Keratinocyte (primary cell): ENCODE measurements around the gene ZFYVE21. TPM values are rescaled to one million over a fixed set of nuclear protein-coding genes. Genes with fewer than 3 reads are reported as not detected.

Experiments used
- DNase-seq: peaks from one replicate; pipeline ENCODE4 v3.0.0-alpha.2; 2011; ENCODE audit warnings: low read depth, missing footprints, low spot score
- FAIRE-seq: peaks from 2 replicates; lab custom pipeline; 2011; peaks lifted over from hg19 to GRCh38; lab: Jason Lieb, UNC
- H2AFZ ChIP-seq: 2 replicates; pipeline ENCODE4 v1.6.0; 2012; ENCODE audit warnings: low read length, control low read depth, inconsistent platforms; ENCODE audit not compliant: control insufficient read depth
- H3K27ac ChIP-seq: 2 replicates; pipeline ENCODE4 v1.5.1; 2011; ENCODE audit warnings: low read length; ENCODE audit not compliant: control insufficient read depth, insufficient read depth
- H3K27me3 ChIP-seq: 3 replicates; pipeline ENCODE4 v1.6.0; 2011; ENCODE audit warnings: low read length; ENCODE audit not compliant: control insufficient read depth, insufficient read depth; ENCODE audit errors: extremely low read depth
- H3K36me3 ChIP-seq, 2 experiments: 2 replicates in 1 of 2; 3 replicates in 1 of 2; pipeline ENCODE4 v1.5.1; 2011; ENCODE audit warnings: low read length in 2 of 2, mild to moderate bottlenecking in 1 of 2; ENCODE audit not compliant: control insufficient read depth in 2 of 2, insufficient read depth in 2 of 2; ENCODE audit errors: extremely low read depth in 1 of 2
- H3K4me1 ChIP-seq: 3 replicates; pipeline ENCODE4 v1.5.1; 2011; ENCODE audit warnings: low read length; ENCODE audit not compliant: control insufficient read depth, insufficient read depth; ENCODE audit errors: extremely low read depth
- H3K4me2 ChIP-seq: 3 replicates; pipeline ENCODE4 v1.6.0; 2011; ENCODE audit warnings: low read depth, low read length; ENCODE audit not compliant: control insufficient read depth, insufficient read depth; ENCODE audit errors: extremely low read depth
- H3K4me3 ChIP-seq, 3 experiments: fragments of 200-600 bp in 1 of 3; sonication (generic) in 1 of 3; 2 replicates in 2 of 3; 3 replicates in 1 of 3; pipeline ENCODE4 v1.5.1; 2011 to 2016; ENCODE audit warnings: low read length in 3 of 3, mild to moderate bottlenecking in 3 of 3, control low read depth in 2 of 3, inconsistent platforms in 1 of 3, low read depth in 1 of 3, mixed read lengths in 1 of 3, mixed run types in 1 of 3, moderate library complexity in 1 of 3; ENCODE audit not compliant: control insufficient read depth in 2 of 3, insufficient read depth in 2 of 3; ENCODE audit errors: extremely low read depth in 1 of 3
- H3K79me2 ChIP-seq: 2 replicates; pipeline ENCODE4 v1.6.0; 2012; ENCODE audit warnings: low read length; ENCODE audit not compliant: control insufficient read depth, insufficient read depth
- H3K9ac ChIP-seq: 3 replicates; pipeline ENCODE4 v1.6.0; 2011; ENCODE audit warnings: low read length; ENCODE audit not compliant: control insufficient read depth, insufficient read depth; ENCODE audit errors: extremely low read depth
- H3K9me1 ChIP-seq: 3 replicates; pipeline ENCODE4 v1.6.0; 2011; ENCODE audit warnings: low read length; ENCODE audit not compliant: control insufficient read depth, insufficient read depth; ENCODE audit errors: extremely low read depth
- H3K9me3 ChIP-seq: 2 replicates; pipeline ENCODE4 v1.5.1; 2012; ENCODE audit warnings: low read depth, low read length; ENCODE audit not compliant: control insufficient read depth
- H4K20me1 ChIP-seq: 3 replicates; pipeline ENCODE4 v1.6.0; 2011; ENCODE audit warnings: low read length; ENCODE audit not compliant: control insufficient read depth, insufficient read depth; ENCODE audit errors: extremely low read depth
- EZH2 ChIP-seq: IDR thresholded peaks from one replicate; pipeline ENCODE4 v1.6.1; 2012; ENCODE audit warnings: inconsistent platforms, mild to moderate bottlenecking, low read length, moderate library complexity
- dilution Hi-C: fragments of 300-500 bp; cut with MboI; formaldehyde crosslinking; loops from one replicate; pipeline ENCODE4 v1.7.0; 2020; ENCODE audit warnings: low sequenced_read_pairs; ENCODE audit not compliant: extremely low pct_ligation_motif_present
- polyA plus RNA-seq, 5 experiments: library from polyadenylated mRNA; depleted of rRNA in 3 of 5; stranded (reverse) in 3 of 5; stranded (forward) in 1 of 5; unstranded in 1 of 5; fragments of >200 nt; gene quantifications; 1 replicate in 1 of 5; 2 replicates in 3 of 5; 3 replicates in 1 of 5; pipeline versions ENCODE4 v1.2.1 to v1.2.3, GENCODE V29; 2011 to 2012; ENCODE audit warnings: missing spikeins in 2 of 5, low read depth in 1 of 5, low replicate concordance in 1 of 5
- TF ChIP-seq, protein P1 (sequence below), 3 experiments: IDR thresholded peaks in 1 of 3; conservative IDR thresholded peaks in 1 of 3; optimal IDR thresholded peaks in 1 of 3; 2 replicates in 2 of 3; 3 replicates in 1 of 3; pipeline versions ENCODE3 to v1.5.1; 2011; ENCODE audit warnings: low read length in 3 of 3, mild to moderate bottlenecking in 3 of 3, moderate library complexity in 2 of 3, control low read depth in 1 of 3, inconsistent platforms in 1 of 3; ENCODE audit not compliant: insufficient read depth in 2 of 3; ENCODE audit errors: extremely low read depth in 1 of 3

ZFYVE21 gene
- polyA plus RNA-seq, 1 donor (not counting 4 experiments of a cell fraction or from before 2014, with no cell fraction given), result 116 TPM

DNA sequence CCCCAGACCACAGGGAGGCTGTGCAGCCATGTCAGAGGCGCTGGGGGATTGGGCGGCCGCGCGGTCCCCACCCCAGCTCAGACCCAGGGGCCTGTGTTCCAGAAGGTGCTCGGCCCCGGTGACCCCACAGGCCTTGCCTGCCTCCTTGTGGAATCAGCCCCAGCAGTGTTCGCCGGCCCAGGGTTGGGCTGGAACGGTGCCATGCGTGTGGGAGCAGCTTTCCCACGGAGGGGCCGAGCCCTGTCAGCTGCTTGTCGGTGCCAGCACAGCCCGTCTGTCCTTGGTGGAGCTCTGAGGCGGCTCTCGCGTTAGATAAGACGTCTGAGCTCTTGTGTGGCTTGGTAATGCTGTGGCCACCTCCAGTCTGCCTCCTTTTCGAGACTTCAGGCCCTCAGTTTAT lies 8.5 kb downstream of the ZFYVE21 start:
- Histone ChIP-seq H3K9me1 (no peaks in the 10 kb centered on the region), H3K27ac (no peak overlapping the region), H3K79me2 (peaks cover 82% of the 10 kb centered on the region), H2AFZ (no peak overlapping the region), H3K36me3 (peaks cover 9 to 22% of the 10 kb centered on the region in 2 experiments), H3K4me1 (peaks cover 6% of the 10 kb centered on the region), H3K4me2 (no peak overlapping the region), H3K9ac (no peak overlapping the region), H3K9me3 (no peaks in the 10 kb centered on the region), H4K20me1 (peaks cover 16% of the 10 kb centered on the region), H3K4me3 (no peak overlapping the region), H3K27me3 (no peaks in the 10 kb centered on the region)
- dilution Hi-C loops, result no loop called here
- TF ChIP-seq, protein P1, sequence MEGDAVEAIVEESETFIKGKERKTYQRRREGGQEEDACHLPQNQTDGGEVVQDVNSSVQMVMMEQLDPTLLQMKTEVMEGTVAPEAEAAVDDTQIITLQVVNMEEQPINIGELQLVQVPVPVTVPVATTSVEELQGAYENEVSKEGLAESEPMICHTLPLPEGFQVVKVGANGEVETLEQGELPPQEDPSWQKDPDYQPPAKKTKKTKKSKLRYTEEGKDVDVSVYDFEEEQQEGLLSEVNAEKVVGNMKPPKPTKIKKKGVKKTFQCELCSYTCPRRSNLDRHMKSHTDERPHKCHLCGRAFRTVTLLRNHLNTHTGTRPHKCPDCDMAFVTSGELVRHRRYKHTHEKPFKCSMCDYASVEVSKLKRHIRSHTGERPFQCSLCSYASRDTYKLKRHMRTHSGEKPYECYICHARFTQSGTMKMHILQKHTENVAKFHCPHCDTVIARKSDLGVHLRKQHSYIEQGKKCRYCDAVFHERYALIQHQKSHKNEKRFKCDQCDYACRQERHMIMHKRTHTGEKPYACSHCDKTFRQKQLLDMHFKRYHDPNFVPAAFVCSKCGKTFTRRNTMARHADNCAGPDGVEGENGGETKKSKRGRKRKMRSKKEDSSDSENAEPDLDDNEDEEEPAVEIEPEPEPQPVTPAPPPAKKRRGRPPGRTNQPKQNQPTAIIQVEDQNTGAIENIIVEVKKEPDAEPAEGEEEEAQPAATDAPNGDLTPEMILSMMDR (optimal IDR thresholded peaks at IDR 0.05 in 1 of 3, IDR thresholded peaks at IDR 0.05 in 1 of 3, conservative IDR thresholded peaks at IDR 0.05 in 1 of 3; ENCODE audit: extremely low read depth in 1 of 3, insufficient read depth in 2 of 3, low read length in 3 of 3), result no peak
- TF ChIP-seq EZH2, result no peak
- FAIRE-seq (no peak), DNase-seq (no peak)

GRCh38 chr14:103725001-103725682 lies 9.5 kb downstream of the ZFYVE21 start:
- Histone ChIP-seq H2AFZ (no peak overlapping the region), H3K27me3 (no peaks in the 10 kb centered on the region), H3K9me3 (no peaks in the 10 kb centered on the region), H3K4me1 (peaks cover 6% of the 10 kb centered on the region), H3K9me1 (no peaks in the 10 kb centered on the region), H3K4me2 (no peak overlapping the region), H3K79me2 (peaks cover 72% of the 10 kb centered on the region), H3K9ac (no peak overlapping the region), H3K36me3 (peaks cover 15 to 30% of the 10 kb centered on the region in 2 experiments), H4K20me1 (peaks cover 16% of the 10 kb centered on the region), H3K4me3 (no peak overlapping the region), H3K27ac (no peak overlapping the region)
- dilution Hi-C loops, result no loop called here
- TF ChIP-seq, protein P1 (optimal IDR thresholded peaks at IDR 0.05 in 1 of 3, IDR thresholded peaks at IDR 0.05 in 1 of 3, conservative IDR thresholded peaks at IDR 0.05 in 1 of 3; ENCODE audit: extremely low read depth in 1 of 3, insufficient read depth in 2 of 3, low read length in 3 of 3), result no peak
- TF ChIP-seq EZH2, result no peak
- DNase-seq (no peak), FAIRE-seq (no peak)
